ENCODE measurements around the gene UHRF1.
"Not testable (repeated sequence)": the region's sequence is repeated elsewhere in the genome, so short reads cannot be mapped to it uniquely, and the experiment has no call there.

Gene UHRF1

GRCh38 chr19:4909156-4909896 is at the start of gene UHRF1:
TSS of gene UHRF1 (plus strand) at chr19:4909501. CDS start at chr19:4910886, 1,385 bp downstream.
- peak; percentile 77 for DNase-seq

- DNase-seq: no peak
Observed at GRCh38 chr19:4859697-4860096, 49.6 kb upstream of the UHRF1 start.

DNA sequence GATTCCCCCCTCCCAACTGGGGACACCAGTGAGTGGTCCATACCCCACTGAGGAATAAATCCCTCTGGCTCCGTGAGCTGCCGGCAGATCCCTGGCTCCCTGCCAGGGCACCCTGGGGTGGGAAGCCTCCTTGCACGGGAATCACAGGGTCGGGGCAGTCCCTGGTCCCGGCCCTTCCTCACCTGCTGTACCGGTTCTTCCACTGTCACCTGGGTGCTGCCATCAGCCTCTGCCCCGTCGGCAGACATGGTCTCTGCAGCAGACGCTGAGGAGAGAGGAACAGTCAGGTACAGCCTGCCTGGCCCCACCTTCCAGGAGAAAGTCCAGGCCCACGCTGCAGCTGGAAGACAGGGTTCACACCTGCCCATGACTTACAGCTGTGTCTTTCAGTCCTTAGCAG is 48.2 kb upstream of the UHRF1 start:
- no peak for DNase-seq

DNA sequence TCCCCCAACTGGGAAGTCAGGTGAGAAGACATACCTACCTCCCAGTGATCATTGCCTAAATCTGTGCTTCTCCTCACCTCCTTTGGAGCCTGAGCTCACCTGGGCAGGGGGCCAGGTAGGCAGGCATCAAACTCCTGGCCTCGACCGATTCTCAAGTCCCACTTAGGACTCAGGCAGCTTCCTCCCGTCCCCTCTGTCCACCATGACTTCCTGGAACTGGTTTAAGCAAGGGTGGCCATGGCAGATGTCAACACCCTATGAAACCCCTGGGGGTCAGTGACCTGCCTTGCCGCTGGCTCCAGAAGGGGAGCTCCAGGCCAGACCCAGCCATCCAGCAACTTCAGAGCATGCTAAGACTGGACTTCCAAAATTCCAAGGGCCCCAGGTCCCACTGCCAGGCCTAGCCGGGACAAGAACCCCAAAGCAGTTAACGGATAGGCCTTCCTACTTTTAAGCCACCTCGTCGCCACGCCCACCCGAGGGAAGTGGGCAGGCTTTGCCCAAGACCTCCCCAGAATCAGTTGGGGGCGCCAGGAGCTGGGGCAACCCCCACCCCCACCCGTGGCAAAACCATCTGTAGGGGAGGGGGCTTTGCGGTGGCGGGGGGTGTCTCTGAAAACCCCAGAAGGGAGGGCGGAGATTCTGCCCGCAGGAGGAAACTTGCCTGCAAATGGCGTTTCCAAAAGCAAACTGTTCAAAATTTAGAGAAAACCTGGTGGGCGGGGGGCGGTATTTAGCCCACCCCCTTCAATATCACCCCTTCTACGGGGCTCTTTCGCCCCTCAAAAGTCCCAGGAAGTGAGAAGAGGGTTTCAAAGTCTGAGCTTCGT is 42.5 kb upstream of the UHRF1 start:
- DNase-seq: peak; percentile 64

DNA sequence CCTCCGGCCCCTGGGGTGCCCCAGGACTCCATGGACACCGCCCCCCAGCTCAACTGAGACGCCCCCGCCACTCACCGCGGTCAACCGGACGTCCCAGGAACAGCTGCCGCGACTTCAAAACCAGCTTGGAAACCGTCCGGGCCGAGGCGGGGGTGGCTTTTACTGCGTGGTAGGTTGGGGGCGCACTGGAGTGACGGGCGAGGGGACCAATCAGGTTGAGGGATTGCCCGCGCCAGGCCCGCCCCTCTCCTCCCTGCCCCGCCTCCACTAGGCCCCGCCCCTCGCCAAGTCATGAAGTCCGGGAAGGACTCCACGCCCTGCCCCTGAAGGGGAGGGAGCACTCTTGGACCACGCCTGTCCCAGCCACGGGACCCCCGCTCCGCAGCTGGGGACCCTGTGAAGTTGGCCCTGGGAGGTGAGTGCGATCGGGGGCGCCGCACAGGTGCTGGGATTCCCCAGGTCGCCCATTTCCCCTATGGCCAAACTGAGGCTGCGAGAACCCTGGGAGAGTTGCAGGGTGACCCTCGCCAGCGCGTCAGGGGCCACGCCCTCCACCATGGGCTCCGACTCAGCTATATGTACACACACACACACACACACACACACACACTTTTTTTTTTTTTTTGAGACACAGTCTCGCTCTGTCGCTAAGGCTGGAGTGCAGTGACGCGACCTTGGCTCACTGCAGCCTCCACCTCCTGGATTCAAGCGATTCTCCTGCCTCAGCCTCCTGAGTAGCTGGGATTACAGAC is 41.6 kb upstream of the UHRF1 start, which contains the start of gene PLIN3:
Gene PLIN3, minus strand, starts transcription at position 134 of the 752 bp plus-strand sequence. CDS start 6,273 bp downstream, outside the sequence.
- DNase-seq: peak; percentile 92

DNA sequence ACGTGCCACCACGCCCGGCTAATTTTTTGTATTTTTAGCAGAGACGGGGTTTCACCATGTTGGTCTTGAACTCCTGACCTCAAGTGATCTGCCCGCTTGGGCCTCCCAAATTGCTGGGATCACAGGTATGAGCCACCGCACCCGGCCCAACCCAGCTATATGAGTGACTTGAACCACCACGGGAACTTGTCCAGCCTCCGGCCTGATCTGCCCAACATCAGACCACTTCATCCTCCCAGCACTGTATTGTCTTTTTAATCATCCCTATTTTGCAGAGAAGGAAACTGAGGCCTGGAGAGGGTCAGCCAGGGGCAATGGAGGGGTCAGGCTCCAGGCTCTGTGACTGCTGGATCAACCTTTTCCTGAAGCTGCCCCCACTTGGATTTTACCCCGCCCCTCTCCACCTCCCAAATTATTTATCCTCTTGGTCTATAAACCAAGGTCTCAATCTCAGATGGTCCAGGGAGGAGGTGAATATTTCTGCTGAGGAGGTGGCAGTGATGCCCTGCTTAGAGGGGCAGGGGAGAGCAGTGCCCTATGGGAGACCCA is 40.9 kb upstream of the UHRF1 start:
- no peak for DNase-seq

DNA sequence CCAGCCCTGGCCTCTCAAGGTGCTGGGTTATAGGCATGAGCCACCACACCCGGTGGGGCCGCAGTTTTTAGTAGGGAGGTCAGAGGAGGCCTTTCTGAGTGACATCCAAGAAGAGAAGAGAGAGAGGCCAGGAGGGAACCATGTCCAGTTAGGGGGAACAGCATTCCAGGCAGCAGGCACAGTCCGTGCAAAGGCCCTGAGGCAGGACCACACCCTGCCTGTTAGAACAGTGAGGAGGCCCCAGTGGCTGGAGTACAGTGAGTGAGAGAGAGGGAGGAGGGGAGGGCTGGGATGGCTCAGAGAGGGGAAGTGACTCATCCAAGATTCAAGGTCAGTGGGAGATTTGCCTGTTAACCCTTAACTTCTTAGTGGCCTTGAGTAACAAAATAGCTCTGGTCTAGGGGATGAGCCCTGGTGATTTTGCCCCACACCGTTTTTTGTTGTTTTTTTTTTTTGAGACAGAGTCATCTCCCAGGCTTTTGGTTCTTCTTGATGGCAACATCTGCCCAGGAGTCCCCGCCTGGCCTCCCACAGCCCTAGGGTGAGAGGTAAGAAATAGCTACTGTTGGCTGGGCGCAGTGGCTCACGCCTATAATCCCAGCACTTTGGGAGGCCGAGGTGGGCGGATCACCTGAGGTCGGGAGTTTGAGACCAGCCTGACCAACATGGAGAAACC is 39.1 kb upstream of the UHRF1 start:
- DNase-seq: peak; percentile 98

- DNase-seq: no peak
Observed at GRCh38 chr19:4871711-4872110, 37.6 kb upstream of the UHRF1 start.

GRCh38 chr19:4873930-4874329 is 35.4 kb upstream of the UHRF1 start:
- DNase-seq: no peak

DNA sequence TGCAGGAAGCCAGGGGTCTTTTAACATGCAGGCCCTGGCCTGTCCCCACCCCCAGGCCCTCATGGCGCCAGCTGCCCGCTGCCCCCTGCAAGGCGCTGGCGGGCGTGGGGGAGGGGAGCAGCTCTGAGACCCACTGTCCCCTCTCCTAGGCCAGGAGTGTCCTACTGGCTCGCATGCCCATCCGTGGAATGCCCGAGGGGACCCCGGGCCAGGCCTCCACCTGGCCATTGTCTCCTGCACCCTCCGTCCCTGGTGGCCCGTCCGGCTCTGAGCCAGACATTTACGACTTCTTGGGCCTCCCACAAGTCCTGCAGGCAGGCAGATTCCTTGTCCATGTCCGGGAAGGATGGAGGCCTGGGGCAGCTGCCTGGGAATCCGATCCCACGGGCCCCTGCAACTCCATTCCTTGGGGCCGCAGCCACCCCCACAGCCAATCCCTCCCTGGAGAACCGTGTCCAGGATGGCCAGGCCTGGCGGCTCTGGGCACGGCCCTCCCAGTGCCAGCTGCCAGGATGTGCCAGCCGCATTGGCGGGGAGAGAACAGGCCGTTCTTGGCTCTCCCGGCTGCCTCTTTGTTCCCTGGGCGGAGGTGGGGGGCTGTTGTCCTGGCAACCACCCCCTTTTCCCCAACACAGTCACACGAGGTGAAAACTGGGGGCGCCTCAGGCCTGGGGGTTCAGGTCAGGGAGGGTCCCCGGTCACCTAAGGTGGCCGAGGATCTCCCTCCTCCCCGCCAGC is 31.4 kb upstream of the UHRF1 start:
- no peak for DNase-seq

- DNase-seq: peak; percentile 44
Observed at GRCh38 chr19:4878491-4878968, 30.8 kb upstream of the UHRF1 start.

GRCh38 chr19:4879041-4879440 is 30.3 kb upstream of the UHRF1 start:
- DNase-seq: no peak

DNA sequence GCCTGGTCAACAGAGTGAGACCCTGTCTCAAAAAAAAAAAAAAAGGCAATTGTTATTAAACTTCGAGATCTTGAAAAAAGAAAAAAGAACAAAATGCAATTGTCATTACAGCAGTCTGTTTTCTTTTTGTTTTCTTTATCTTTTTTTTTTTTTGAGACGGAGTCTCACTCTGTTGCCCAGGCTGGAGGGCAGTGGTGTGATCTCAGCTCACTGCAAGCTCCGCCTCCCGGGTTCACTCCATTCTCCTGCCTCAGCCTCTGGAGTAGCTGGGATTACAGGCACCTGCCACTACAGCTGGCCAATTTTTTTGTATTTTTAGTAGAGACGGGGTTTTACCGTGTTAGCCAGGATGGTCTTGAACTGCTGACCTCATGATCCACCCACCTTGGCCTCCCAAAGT is 26.4 kb upstream of the UHRF1 start:
- not testable (repeated sequence) for DNase-seq

- DNase-seq: not testable (repeated sequence)
Observed at GRCh38 chr19:4884993-4885392, 24.3 kb upstream of the UHRF1 start.

- DNase-seq: not testable (repeated sequence)
Observed at GRCh38 chr19:4887803-4888202, 21.5 kb upstream of the UHRF1 start.

DNA sequence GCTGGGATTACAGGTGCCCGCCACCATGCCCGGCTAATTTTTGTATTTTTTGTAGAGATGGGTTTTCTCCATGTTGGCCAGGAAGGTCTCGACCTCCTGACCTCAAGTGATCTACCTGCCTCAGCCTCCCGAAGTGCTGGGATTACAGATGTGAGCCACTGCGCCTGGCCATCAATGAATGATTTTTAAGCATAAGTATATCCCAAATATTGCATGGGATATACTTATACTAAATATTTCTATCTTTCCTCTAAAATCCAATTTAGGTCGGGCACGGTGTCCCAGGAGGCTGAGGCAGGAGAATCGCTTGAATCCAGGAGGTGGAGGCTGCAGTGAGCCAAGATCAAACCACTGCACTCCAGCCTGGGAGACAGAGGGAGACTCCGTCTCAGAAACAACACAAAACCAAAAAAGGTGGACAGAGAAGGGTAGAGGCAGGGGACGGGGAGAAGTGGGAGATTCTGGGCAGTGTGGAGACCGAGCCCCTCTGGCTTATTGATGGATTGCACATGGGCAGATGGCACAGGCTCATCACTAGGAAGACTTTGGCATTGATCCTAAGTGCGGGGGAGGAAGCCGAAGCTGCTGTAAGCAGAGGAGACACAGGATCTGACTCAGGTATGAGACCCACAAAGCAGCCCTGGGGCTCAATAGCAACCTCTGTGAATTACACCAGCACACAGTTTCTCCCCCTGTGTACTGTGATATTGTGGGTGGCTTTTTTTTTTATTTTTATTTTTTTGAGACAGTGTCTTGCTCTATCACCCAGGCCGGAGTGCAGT is 20.1 kb upstream of the UHRF1 start:
- DNase-seq: no peak

- DNase-seq: no peak
Observed at GRCh38 chr19:4891066-4891465, 18.2 kb upstream of the UHRF1 start.

DNA sequence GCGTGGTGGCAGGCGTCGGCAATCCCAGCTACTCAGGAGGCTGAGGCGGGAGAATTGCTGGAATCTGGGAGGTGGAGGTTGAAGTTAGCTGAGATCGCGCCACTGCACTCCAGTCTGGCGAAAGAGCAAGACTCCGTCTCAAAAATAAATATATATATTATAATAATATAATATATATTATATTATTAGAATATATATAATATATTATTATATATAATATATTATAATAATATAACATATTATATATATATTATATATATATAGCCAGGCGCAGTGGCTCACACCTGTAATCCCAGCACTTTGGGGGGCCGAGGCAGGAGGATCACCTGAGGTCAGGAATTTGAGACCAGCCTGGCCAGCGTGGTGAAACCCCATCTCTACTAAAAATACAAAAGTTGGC is 16.3 kb upstream of the UHRF1 start:
- not testable (repeated sequence) for DNase-seq

DNA sequence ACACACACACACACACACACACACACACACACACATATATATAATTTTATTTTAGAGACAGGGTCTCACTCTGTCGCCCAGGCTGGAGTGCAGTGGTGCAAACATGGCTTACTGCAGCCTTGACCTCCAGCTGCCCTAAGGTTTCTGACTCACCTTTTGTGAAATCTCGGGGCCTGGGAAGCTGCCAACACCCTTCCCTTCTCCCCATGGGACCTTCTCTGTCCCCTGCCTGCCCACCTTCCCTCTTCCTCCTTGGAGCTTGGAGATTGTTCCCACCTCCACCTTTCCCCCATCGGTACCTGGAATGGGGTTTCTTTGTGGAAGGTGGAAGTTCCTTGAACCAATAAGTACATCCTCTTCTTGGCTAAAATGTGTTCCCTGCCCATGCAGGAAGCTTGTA is 12.9 kb upstream of the UHRF1 start:
- DNase-seq: peak; percentile 33

DNA sequence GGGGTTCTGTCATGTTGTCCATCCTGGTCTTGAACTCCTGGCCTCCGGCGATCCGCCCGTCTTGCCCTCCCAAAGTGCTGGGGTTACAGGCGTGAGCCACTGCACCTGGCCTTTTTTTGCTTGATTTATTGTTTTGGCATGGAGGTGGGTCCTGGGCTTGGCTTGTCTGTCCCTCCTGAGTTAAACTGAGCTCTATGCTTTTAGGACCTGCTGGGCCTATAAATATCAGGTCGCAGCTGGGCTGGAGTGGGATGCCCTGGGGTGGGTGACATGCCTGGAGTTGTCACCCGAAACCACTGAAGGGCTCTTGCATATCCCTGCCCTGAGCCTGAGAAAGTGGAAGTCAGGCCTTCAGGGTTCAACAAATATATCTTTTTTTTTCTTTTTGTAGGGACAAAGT is 12.2 kb upstream of the UHRF1 start:
- peak; percentile 91 for DNase-seq

DNA sequence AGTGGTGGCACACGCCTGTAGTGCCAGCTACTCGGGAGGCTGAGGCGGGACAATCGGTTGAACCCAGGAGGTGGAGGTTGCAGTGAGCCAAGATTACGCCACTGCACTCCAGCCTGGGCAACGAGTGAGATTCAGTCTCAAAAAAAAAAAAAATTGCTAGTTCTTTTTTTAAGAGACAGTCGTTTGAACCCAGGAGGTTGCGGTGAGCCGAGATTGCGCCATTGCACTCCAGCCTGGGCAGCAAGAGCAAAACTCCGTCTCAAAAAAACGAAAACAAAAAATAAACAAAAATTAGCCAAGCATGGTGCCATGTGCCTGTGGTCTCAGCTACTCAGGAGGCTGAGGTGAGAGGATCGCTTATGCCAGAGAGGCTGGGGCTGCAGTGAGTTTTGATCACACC is 8.4 kb upstream of the UHRF1 start:
- DNase-seq: peak; percentile 99

Data from MV-4-11 (cell line).